Neural crest cell (in vitro differentiated cells): ENCODE measurements around the gene SLC6A5. TPM values are rescaled to one million over a fixed set of nuclear protein-coding genes. Genes with fewer than 3 reads are reported as not detected.

ENCODE experiments used
- DNase-seq: peaks from one replicate; pipeline ENCODE4 v3.0.0; 2021; ENCODE audit warnings: low read depth, mixed read lengths, low spot score
- H3K27ac Mint-ChIP-seq: one replicate; pipeline ENCODE4 v1.8.0; 2021; ENCODE audit warnings: mild to moderate bottlenecking, mixed read lengths; ENCODE audit not compliant: unreplicated experiment
- H3K27me3 Mint-ChIP-seq: 2 replicates; pipeline ENCODE4 v1.8.0; 2021; ENCODE audit warnings: low read depth, mild to moderate bottlenecking, mixed read lengths
- H3K36me3 Mint-ChIP-seq: 2 replicates; pipeline ENCODE4 v1.8.0; 2021; ENCODE audit warnings: low read depth, mild to moderate bottlenecking, mixed read lengths
- H3K4me1 Mint-ChIP-seq: 2 replicates; pipeline ENCODE4 v1.8.0; 2021; ENCODE audit warnings: mixed read lengths
- H3K4me3 Mint-ChIP-seq: one replicate; pipeline ENCODE4 v1.8.0; 2021; ENCODE audit warnings: mild to moderate bottlenecking, mixed read lengths
- H3K9me3 Mint-ChIP-seq: 2 replicates; pipeline ENCODE4 v1.8.0; 2021; ENCODE audit warnings: mixed read lengths
- total RNA-seq: library from RNA; stranded (reverse); gene quantifications from 2 replicates; pipeline ENCODE4 v1.2.1, GENCODE V29; 2021
- TF ChIP-seq, protein P1 (sequence below): fragments of 200-600 bp; sonication (generic); conservative IDR thresholded peaks from 2 replicates; pipeline ENCODE4 v1.5.0; 2021; ENCODE audit warnings: antibody characterized with exemption, mild to moderate bottlenecking

The SLC6A5 gene
- total RNA-seq, 1 donor from 2014 or later = 0.05 TPM

DNA sequence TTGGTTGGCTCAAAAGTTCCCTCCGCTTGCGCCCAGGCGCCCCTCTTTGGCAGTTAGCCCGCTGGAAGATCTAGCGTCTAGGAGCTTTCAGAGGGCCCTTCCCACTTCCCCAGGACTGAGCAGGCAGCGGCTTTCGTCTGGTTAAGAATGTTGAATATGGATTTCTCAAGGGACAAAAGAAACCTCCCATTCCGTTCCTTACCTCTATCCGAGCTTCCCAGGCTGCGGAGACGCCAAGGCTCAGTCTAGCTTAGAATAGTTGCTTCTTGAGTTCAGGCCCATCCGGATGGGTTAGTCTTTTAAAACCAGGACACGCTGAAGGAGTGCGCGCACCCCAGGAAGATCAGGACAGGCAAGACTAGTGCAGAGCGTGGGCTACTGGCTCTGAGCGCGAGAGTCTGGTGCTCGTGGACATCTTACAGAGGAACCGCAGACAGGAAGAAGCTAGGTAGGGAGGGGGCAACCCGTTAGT is 71.6 kb downstream of the SLC6A5 start:
- peaks cover 31% of the 10 kb centered on the region for H3K4me1 Mint-ChIP-seq
- H3K4me3 Mint-ChIP-seq = peak overlapping the region; percentile 78
- no peaks in the 10 kb centered on the region for H3K9me3 Mint-ChIP-seq
- no peaks in the 10 kb centered on the region for H3K36me3 Mint-ChIP-seq
- TF ChIP-seq, protein P1, sequence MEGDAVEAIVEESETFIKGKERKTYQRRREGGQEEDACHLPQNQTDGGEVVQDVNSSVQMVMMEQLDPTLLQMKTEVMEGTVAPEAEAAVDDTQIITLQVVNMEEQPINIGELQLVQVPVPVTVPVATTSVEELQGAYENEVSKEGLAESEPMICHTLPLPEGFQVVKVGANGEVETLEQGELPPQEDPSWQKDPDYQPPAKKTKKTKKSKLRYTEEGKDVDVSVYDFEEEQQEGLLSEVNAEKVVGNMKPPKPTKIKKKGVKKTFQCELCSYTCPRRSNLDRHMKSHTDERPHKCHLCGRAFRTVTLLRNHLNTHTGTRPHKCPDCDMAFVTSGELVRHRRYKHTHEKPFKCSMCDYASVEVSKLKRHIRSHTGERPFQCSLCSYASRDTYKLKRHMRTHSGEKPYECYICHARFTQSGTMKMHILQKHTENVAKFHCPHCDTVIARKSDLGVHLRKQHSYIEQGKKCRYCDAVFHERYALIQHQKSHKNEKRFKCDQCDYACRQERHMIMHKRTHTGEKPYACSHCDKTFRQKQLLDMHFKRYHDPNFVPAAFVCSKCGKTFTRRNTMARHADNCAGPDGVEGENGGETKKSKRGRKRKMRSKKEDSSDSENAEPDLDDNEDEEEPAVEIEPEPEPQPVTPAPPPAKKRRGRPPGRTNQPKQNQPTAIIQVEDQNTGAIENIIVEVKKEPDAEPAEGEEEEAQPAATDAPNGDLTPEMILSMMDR = no peak
- H3K27ac Mint-ChIP-seq = no peak overlapping the region
- DNase-seq = no peak
- H3K27me3 Mint-ChIP-seq = peaks cover 94% of the 10 kb centered on the region

DNA sequence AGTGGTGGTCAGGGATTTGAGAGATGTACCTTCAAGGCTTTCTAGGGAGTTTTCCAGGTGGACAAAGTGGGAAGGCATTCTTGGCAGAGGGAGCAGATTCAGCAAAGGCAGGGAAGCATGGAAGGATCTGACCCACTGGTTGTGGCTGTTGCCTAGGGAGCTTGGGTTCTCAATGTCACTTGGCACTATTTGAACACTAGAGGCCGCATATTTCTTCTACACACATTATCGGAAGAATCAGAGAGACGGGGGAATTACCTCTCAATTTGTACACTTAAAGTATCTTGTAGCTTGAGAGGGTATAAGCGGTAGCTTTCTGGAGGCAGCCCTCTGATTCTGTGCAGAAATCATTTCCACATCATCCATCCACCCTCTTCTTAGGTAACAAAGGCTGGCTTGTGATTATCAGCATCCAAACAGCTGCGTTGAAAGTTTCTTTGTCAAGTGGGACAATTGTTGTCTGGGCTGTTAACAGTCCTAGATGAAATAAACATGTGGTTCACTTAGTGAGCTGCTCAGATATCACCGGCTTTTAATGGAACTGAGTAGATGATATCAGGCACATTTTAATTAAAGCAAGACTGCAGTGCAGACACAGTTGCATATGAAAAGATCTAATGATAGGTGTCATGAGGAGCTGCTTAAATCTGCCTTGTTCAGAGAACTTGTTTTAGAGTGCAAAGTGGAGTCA is 72.6 kb downstream of the SLC6A5 start:
- no peak for DNase-seq
- no peak overlapping the region for H3K27ac Mint-ChIP-seq
- H3K4me1 Mint-ChIP-seq = peaks cover 31% of the 10 kb centered on the region
- H3K36me3 Mint-ChIP-seq = no peaks in the 10 kb centered on the region
- TF ChIP-seq, protein P1 = peak; percentile 38
- peak overlapping the region; percentile 83 for H3K4me3 Mint-ChIP-seq
- H3K27me3 Mint-ChIP-seq = peaks cover 93% of the 10 kb centered on the region
- no peaks in the 10 kb centered on the region for H3K9me3 Mint-ChIP-seq

DNA sequence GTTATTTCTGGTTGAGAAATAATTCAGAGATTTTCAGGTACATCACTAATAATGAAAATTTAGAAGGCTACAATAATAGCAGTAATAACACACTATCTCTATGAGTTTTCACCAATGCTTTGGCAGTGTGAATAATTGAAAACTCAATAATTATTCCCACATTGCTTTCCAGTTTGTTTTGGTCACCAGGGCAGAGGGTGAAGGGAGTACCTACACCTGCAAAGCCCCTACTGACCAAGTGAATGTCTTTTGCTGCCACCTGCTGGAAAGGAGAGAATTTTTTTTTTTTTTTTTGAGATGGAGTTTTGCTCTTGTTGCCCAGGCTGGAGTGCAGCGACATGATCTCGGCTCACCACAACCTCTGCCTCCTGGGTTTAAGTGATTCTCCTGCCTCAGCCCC is 73.2 kb downstream of the SLC6A5 start:
- TF ChIP-seq, protein P1 = peak; percentile 61
- no peaks in the 10 kb centered on the region for H3K36me3 Mint-ChIP-seq
- no peak overlapping the region for H3K27ac Mint-ChIP-seq
- H3K27me3 Mint-ChIP-seq = peaks cover 92% of the 10 kb centered on the region
- no peaks in the 10 kb centered on the region for H3K9me3 Mint-ChIP-seq
- peaks cover 31% of the 10 kb centered on the region for H3K4me1 Mint-ChIP-seq
- DNase-seq = no peak
- H3K4me3 Mint-ChIP-seq = no peak overlapping the region

DNA sequence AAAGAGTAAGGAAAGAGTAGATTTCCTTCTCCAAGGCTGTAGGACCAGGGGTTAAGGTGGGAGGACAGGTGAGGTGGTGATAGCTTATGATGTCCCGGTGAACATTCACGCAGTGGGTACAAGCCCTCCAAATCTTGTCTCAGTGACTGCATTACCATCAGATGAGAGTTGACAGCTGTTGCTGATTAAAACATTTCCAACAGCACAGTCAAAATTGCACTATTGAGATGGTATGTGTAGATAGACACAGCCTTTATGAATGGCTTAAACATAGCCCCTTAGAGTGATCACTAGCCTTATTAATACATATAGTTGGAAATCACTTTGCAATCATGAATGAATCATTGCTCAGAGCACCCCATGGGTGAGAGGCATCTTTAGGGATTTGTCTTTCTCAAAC is 77.2 kb downstream of the SLC6A5 start:
- Mint-ChIP-seq H3K9me3 (no peaks in the 10 kb centered on the region), H3K27ac (no peak overlapping the region), H3K36me3 (no peaks in the 10 kb centered on the region), H3K4me3 (no peak overlapping the region), H3K4me1 (peaks cover 7% of the 10 kb centered on the region), H3K27me3 (peaks cover 64% of the 10 kb centered on the region)
- no peak for DNase-seq
- TF ChIP-seq, protein P1 = no peak

DNA sequence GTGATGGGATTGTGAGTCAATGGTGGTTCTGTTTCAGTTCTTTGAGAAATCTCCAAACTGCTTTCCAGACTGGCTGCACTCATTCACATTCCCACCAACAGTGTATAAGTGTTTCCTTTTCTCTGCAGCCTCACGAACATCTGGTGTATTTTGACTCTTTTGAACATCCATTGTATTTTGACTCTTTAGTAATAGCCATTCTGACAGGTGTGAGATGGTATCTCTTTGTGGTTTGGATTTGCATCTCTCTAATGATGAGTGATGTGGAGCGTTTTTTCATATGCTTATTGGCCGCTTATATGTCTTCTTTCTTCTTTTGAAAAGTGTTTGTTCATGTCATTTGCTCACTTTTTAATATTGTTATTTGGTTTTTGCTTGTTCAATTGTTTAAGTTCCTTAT is 89.4 kb downstream of the SLC6A5 start:
- no peak overlapping the region for H3K27ac Mint-ChIP-seq
- H3K4me1 Mint-ChIP-seq = no peaks in the 10 kb centered on the region
- no peak for DNase-seq
- TF ChIP-seq, protein P1 = no peak
- no peaks in the 10 kb centered on the region for H3K9me3 Mint-ChIP-seq
- peaks cover 3% of the 10 kb centered on the region for H3K27me3 Mint-ChIP-seq
- no peaks in the 10 kb centered on the region for H3K36me3 Mint-ChIP-seq
- H3K4me3 Mint-ChIP-seq = no peak overlapping the region
